HG02885 (cell line): ENCODE measurements around the gene USP17L27.
"Not testable (repeated sequence)": the region's sequence is repeated elsewhere in the genome, so short reads cannot be mapped to it uniquely, and the experiment has no call there.

Source experiments
- ATAC-seq: cut with Tn5 transposase; IDR thresholded peaks from one replicate; pipeline ENCODE4 v1.9.1; 2021; ENCODE audit warnings: mild to moderate bottlenecking; ENCODE audit not compliant: unreplicated experiment, poor library complexity

USP17L27 gene, protein sequence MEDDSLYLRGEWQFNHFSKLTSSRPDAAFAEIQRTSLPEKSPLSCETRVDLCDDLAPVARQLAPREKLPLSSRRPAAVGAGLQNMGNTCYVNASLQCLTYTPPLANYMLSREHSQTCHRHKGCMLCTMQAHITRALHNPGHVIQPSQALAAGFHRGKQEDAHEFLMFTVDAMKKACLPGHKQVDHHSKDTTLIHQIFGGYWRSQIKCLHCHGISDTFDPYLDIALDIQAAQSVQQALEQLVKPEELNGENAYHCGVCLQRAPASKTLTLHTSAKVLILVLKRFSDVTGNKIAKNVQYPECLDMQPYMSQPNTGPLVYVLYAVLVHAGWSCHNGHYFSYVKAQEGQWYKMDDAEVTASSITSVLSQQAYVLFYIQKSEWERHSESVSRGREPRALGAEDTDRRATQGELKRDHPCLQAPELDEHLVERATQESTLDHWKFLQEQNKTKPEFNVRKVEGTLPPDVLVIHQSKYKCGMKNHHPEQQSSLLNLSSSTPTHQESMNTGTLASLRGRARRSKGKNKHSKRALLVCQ

DNA sequence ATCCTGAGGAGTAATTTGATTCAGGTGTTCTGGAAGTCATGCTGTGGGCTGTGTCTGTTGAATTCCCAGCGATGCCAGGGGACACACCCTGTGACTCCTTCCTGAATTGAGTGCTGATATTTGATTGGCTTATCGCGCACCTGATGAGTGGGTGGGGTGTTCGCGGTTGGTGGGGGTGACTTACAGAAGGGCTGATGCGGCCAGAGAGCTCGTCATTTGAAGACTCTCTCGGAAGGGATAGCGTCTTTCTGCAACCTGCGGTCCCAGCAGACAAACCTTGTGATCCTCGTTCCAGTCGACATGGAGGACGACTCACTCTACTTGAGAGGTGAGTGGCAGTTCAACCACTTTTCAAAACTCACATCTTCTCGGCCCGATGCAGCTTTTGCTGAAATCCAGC, at the start of gene USP17L27:
Gene USP17L27 (plus strand): TSS at position 301 of the 400 bp plus-strand sequence. CDS start 0 bp downstream, at position 301.
- not testable (repeated sequence) for ATAC-seq

DNA sequence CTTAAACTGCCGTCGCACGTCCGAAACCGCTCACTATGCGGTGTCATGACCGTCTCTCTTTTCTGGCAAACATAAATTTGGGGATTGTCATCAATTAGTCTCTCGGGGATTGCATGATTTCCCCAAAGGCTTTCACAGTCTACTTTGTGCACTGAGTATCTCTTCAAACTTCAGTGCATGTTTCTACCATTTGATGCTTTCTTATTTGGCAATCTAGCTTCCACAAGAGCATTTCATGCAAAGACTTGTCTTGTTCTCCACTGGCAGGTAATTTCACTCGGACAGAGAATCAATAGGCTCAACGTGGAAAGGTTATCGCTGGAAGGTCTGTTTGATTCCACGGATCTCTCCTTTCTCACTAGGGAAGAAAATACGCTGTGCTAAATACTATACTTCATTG, 19.8 kb upstream of the USP17L27 start:
- not testable (repeated sequence) for ATAC-seq

DNA sequence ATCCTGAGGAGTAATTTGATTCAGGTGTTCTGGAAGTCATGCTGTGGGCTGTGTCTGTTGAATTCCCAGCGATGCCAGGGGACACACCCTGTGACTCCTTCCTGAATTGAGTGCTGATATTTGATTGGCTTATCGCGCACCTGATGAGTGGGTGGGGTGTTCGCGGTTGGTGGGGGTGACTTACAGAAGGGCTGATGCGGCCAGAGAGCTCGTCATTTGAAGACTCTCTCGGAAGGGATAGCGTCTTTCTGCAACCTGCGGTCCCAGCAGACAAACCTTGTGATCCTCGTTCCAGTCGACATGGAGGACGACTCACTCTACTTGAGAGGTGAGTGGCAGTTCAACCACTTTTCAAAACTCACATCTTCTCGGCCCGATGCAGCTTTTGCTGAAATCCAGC, 19.1 kb upstream of the USP17L27 start, which contains the start of gene USP17L24:
Gene USP17L24 (plus strand): TSS at position 301 of the 400 bp plus-strand sequence. CDS start 0 bp downstream, at position 301.
- ATAC-seq: not testable (repeated sequence)

DNA sequence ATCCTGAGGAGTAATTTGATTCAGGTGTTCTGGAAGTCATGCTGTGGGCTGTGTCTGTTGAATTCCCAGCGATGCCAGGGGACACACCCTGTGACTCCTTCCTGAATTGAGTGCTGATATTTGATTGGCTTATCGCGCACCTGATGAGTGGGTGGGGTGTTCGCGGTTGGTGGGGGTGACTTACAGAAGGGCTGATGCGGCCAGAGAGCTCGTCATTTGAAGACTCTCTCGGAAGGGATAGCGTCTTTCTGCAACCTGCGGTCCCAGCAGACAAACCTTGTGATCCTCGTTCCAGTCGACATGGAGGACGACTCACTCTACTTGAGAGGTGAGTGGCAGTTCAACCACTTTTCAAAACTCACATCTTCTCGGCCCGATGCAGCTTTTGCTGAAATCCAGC, 14.3 kb upstream of the USP17L27 start, which contains the start of gene USP17L25:
Gene USP17L25 (plus strand): TSS at position 301 of the 400 bp plus-strand sequence. CDS start 0 bp downstream, at position 301.
- ATAC-seq: not testable (repeated sequence)

DNA sequence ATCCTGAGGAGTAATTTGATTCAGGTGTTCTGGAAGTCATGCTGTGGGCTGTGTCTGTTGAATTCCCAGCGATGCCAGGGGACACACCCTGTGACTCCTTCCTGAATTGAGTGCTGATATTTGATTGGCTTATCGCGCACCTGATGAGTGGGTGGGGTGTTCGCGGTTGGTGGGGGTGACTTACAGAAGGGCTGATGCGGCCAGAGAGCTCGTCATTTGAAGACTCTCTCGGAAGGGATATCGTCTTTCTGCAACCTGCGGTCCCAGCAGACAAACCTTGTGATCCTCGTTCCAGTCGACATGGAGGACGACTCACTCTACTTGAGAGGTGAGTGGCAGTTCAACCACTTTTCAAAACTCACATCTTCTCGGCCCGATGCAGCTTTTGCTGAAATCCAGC, 9.6 kb upstream of the USP17L27 start, which contains the start of gene USP17L26:
Gene USP17L26 (plus strand): TSS at position 301 of the 400 bp plus-strand sequence. CDS start 0 bp downstream, at position 301.
- not testable (repeated sequence) for ATAC-seq

DNA sequence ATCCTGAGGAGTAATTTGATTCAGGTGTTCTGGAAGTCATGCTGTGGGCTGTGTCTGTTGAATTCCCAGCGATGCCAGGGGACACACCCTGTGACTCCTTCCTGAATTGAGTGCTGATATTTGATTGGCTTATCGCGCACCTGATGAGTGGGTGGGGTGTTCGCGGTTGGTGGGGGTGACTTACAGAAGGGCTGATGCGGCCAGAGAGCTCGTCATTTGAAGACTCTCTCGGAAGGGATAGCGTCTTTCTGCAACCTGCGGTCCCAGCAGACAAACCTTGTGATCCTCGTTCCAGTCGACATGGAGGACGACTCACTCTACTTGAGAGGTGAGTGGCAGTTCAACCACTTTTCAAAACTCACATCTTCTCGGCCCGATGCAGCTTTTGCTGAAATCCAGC, 4.8 kb upstream of the USP17L27 start, which contains the start of gene USP17L5:
Gene USP17L5 (plus strand): TSS at position 301 of the 400 bp plus-strand sequence. CDS start 0 bp downstream, at position 301.
- not testable (repeated sequence) for ATAC-seq

DNA sequence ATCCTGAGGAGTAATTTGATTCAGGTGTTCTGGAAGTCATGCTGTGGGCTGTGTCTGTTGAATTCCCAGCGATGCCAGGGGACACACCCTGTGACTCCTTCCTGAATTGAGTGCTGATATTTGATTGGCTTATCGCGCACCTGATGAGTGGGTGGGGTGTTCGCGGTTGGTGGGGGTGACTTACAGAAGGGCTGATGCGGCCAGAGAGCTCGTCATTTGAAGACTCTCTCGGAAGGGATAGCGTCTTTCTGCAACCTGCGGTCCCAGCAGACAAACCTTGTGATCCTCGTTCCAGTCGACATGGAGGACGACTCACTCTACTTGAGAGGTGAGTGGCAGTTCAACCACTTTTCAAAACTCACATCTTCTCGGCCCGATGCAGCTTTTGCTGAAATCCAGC, 4.6 kb downstream of the USP17L27 start, which contains the start of gene USP17L28:
Gene USP17L28 (plus strand): TSS at position 301 of the 400 bp plus-strand sequence. CDS start 0 bp downstream, at position 301.
- not testable (repeated sequence) for ATAC-seq

DNA sequence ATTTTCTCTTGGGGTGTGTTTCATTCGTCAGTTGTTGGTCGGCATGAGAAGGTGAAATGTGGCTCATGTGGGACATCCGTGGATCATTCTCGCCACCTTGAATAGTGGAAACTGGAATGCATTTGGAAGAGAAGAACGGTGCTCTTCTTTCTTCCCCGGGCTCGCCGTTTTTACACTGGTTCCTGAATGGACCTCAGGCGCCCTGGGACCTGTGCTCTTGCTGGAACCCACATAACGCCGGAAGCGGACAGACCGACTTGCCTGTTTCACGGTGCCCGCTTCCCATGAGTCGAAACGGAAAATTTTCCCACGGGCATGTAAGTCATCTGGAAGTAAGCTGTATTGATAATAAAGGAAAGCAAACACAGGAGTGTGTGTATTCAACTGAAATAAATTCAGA, 6.9 kb downstream of the USP17L27 start:
- ATAC-seq: not testable (repeated sequence)

DNA sequence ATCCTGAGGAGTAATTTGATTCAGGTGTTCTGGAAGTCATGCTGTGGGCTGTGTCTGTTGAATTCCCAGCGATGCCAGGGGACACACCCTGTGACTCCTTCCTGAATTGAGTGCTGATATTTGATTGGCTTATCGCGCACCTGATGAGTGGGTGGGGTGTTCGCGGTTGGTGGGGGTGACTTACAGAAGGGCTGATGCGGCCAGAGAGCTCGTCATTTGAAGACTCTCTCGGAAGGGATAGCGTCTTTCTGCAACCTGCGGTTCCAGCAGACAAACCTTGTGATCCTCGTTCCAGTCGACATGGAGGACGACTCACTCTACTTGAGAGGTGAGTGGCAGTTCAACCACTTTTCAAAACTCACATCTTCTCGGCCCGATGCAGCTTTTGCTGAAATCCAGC, 9.4 kb downstream of the USP17L27 start, which contains the start of gene USP17L29:
Gene USP17L29 (plus strand): TSS at position 301 of the 400 bp plus-strand sequence. CDS start 0 bp downstream, at position 301.
- ATAC-seq: not testable (repeated sequence)

DNA sequence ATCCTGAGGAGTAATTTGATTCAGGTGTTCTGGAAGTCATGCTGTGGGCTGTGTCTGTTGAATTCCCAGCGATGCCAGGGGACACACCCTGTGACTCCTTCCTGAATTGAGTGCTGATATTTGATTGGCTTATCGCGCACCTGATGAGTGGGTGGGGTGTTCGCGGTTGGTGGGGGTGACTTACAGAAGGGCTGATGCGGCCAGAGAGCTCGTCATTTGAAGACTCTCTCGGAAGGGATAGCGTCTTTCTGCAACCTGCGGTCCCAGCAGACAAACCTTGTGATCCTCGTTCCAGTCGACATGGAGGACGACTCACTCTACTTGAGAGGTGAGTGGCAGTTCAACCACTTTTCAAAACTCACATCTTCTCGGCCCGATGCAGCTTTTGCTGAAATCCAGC, 18.9 kb downstream of the USP17L27 start, which contains the start of gene USP17L30:
Gene USP17L30 (plus strand): TSS at position 301 of the 400 bp plus-strand sequence. CDS start 0 bp downstream, at position 301.
- ATAC-seq: not testable (repeated sequence)

DNA sequence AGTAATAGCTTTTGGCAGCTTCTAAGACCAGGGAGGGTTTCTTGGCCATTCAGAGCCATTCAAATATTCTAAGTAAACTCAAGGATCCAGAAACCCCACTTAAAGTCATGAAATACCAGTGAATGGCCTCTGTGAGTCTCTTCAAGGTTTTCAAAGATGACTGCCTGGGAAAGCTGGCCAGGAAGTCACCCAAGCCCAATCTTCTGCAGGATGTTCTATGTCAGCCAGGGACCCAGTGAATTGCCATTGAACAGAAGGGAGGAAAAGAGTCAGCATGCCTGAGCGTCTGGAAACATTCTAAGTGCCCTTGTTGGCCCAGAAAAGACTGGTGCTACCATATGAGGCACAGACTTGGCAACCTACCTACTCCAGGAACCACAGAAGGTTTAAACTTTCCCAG, 35.9 kb downstream of the USP17L27 start:
- not testable (repeated sequence) for ATAC-seq

DNA sequence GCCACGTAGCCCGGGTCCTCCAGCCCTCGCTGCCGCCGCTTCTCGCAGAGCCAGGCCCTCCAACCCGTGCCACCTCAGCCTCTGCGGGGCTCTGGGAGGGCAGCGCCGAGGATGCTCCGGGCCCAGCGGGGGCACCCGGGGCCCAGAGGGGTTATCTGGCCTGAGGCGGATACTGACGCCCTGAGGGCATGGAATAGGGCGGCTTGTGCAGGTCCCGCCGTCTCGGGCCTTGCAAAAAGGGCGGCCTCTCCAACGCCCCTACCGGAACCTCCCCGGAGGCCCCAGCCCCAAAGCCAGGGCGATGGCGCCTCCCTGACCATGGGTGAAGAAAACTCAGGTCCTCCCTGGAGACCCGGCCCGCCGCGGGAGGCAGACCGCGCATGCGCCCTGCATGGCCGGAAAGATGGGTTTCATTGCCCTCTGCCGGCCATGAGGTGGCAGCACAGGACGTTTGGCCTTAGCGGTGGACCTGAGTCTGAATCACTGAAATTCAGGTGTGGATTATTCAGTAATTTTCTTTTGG, 37.1 kb downstream of the USP17L27 start:
- peak; percentile 69 for ATAC-seq

DNA sequence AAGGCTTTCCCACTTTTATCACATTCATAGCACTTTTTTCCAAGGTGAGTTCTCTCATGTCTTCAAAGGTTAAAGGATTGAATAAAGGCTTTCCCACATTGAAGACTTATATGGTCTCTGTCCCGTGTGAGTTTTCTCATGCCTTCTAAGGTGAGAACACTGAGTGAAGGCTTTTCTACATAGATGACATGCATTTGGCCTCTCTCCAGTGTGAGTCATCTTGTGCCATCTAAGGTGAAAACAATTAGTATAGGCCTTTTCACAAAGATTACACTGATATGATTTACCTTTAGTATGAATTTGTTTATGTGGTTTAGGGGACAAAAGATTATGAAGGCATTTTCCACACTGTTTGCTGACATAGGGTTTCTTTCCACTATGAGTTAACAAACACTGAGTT, 40.2 kb downstream of the USP17L27 start:
- no peak for ATAC-seq

DNA sequence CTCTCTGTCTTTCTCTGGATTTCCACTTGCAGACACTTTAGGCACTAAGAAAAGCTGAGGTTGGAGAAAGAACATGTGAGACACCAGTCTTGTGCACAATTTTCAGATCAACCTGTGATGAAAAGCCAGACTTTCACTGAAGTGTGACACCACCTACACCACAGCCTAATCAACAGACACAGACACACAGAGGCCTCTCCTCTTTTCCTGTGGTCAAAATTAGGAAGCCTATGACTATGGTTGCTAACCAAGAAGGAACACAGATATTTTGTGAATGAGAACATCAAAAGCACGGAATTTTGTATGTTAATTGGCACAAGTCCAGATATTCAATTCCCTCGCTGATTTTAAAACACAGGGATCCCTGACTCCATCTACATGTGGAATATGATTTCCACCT, 45.1 kb downstream of the USP17L27 start:
- not testable (repeated sequence) for ATAC-seq
